Heart right ventricle (tissue), 16 donors: ENCODE data around the gene HEXD. TPM values are rescaled to one million over a fixed set of nuclear protein-coding genes. Genes with fewer than 3 reads are reported as not detected.

Experiments used
- ATAC-seq, 8 donors: fragments of 200-7000 bp; cut with Tn5 transposase; one replicate each; pipeline ENCODE4 v1.9.1; 2020; ENCODE audit warnings: mild to moderate bottlenecking in 8 of 8, moderate library complexity in 8 of 8, moderate number of reproducible peaks in 1 of 8
- DNase-seq, 2 donors: peaks; one replicate each; pipeline ENCODE4 v3.0.0-alpha.2; 2020
- H3K27ac ChIP-seq, 10 donors: fragments of 200-600 bp; sonication (generic) in 2 of 10; one replicate each; pipeline versions ENCODE4 v1.5.0 to v1.8.0; 2020 to 2022; ENCODE audit warnings: mild to moderate bottlenecking in 3 of 10
- H3K27me3 ChIP-seq, 7 donors: fragments of 200-600 bp; one replicate each; pipeline ENCODE4 v1.8.0; 2021 to 2022; ENCODE audit warnings: mild to moderate bottlenecking in 2 of 7
- H3K36me3 ChIP-seq, 9 donors: fragments of 200-600 bp; sonication (generic) in 1 of 9; one replicate each; pipeline versions ENCODE4 v1.5.0 to v1.8.0; 2020 to 2022; ENCODE audit warnings: mild to moderate bottlenecking in 2 of 9
- H3K4me1 ChIP-seq, 9 donors: fragments of 200-600 bp; sonication (generic) in 1 of 9; one replicate each; pipeline versions ENCODE4 v1.5.0 to v1.8.0; 2020 to 2022; ENCODE audit warnings: mild to moderate bottlenecking in 4 of 9
- H3K4me3 ChIP-seq, 10 donors: fragments of 200-600 bp; sonication (generic) in 2 of 10; one replicate each; pipeline versions ENCODE4 v1.5.0 to v1.8.0; 2020 to 2022; ENCODE audit warnings: mild to moderate bottlenecking in 7 of 10, moderate library complexity in 2 of 10
- H3K9me3 ChIP-seq, 11 donors: fragments of 200-600 bp in 10 of 11; sonication (generic) in 2 of 11; one replicate each; pipeline versions ENCODE4 v1.5.0 to v1.8.0; 2013 to 2022; ENCODE audit warnings: mild to moderate bottlenecking in 2 of 11, control low read depth in 1 of 11, moderate library complexity in 1 of 11
- WGBS, 2 donors: extraction: QIAGEN DNeasy Blood & Tissue Kit; methylation state at CpG; one replicate each; pipeline ENCODE4 v1.1.7; 2013; ENCODE audit warnings: inconsistent platforms in 1 of 2; 5-methylcytosine and 5-hydroxymethylcytosine counted together
- intact Hi-C, 10 donors: fragments of 100-400 bp; cut with DNase I; formaldehyde crosslinking; loops; one replicate each; pipeline versions ENCODE4 v1.11.1 to v1.14.2; 2022
- polyA plus RNA-seq, 2 donors: library from polyadenylated mRNA; stranded (reverse); fragments of 200-250 nt; gene quantifications; one replicate each; pipeline ENCODE4 v1.2.3, GENCODE V29; 2013
- total RNA-seq, 10 donors: library from RNA; stranded (reverse); fragmentation: NEBNext Ultra II Directional in 3 of 10; extraction: Animal tissue kit (Norgen Biotek cat#: 25700) in 3 of 10; gene quantifications; one replicate each; pipeline versions ENCODE4 v1.2.1 to v1.2.4, GENCODE V29; 2021 to 2023
- TF ChIP-seq, protein P1 (sequence below), 9 donors: fragments of 200-600 bp; sonication (generic) in 2 of 9; IDR thresholded peaks; one replicate each; pipeline versions ENCODE4 v1.5.0 to v1.8.0; 2021 to 2022; ENCODE audit warnings: antibody characterized with exemption in 9 of 9, mild to moderate bottlenecking in 5 of 9, moderate library complexity in 1 of 9
- donor health status: Arrhythmogenic right ventricular cardiomyopathy.
- donor health status: ischemic (EF 13 %, LVEDD 7.1; RV severe dilation, severe dysfunction).
- donor health status: healthy with polysubstance abuse.
- donor health status: DM: no; HTN: yes; CAD: no.
- donor health status: DM: no; HTN: no; CAD: no.
- donor health status: ischemic (EF 25% LVEDD 6.9; RV normal size, moderate dysfunction).
- donor health status: ischemic (EF 25% LVEDD 5.7; RV mildly dilated, moderate dysfunction).
- donor health status: healthy.
- donor health status: DM: yes; HTN: yes; CAD: no.
- donor health status: Ischemic cardiomyopathy.
- donor health status: ischemic (EF 35%, LVEDD 5.7; RV mildly dilated, moderate dysfunction).
- donor health status: nonischemic (EF 11% LVEDD 7.7; RV severe dilation, severe dysfunction).
- donor health status: DM: yes; HTN: yes; CAD: no.
- donor health status: PGD.
- donor health status: ischemic (EF 29% LVEDD 5.4; RV normal size, mild dysfunction).
- donor health status: nonischemic (EF 23%, LVEDD 6.1; RV moderate dilation, normal function).

Gene HEXD
- total and polyA plus RNA-seq, 12 donors: 9.4 to 53.3 (median 13.5) TPM

DNA sequence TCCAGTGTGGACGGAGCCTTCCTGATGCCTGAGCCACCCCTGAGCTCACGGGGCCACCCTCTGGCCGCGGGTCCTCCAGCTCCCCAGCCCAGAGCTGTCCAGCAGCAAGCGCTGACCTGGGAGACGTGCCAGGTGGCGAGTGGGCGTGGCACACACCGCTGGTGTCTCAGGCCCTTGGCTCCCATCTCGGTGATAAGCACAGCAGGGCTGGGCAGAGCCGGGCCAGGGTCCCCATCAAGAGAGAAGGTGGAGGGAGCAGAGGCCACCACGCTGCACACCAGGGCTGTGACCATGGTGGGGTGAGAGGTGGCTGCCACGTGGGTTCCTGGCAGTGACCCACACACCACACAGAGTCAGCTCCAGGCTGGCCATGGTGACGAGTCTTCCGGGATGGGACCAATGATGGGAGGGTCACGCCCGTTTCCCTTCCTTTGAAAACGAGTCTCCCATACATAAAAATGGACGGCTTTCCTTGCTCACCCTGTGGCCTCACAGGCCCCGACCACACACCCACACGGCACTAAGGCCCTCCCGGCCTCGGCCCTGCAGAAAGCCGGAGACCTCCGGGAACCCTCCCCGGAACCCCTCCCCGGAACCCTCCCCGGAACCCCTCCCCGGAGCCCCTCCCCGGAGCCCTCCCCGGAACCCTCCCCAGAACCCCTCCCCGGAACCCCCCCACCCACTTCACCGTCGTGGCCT is 29.8 kb upstream of the HEXD start:
- WGBS, 2 donors: 55 to 65% methylated on average over 32 to 34 of the region's 34 CpGs
- ATAC-seq: peak in 5 of 8 donors; percentile 11 to 41 (median 16)
- TF ChIP-seq, protein P1, sequence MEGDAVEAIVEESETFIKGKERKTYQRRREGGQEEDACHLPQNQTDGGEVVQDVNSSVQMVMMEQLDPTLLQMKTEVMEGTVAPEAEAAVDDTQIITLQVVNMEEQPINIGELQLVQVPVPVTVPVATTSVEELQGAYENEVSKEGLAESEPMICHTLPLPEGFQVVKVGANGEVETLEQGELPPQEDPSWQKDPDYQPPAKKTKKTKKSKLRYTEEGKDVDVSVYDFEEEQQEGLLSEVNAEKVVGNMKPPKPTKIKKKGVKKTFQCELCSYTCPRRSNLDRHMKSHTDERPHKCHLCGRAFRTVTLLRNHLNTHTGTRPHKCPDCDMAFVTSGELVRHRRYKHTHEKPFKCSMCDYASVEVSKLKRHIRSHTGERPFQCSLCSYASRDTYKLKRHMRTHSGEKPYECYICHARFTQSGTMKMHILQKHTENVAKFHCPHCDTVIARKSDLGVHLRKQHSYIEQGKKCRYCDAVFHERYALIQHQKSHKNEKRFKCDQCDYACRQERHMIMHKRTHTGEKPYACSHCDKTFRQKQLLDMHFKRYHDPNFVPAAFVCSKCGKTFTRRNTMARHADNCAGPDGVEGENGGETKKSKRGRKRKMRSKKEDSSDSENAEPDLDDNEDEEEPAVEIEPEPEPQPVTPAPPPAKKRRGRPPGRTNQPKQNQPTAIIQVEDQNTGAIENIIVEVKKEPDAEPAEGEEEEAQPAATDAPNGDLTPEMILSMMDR (IDR thresholded peaks at IDR 0.05): no peak

DNA sequence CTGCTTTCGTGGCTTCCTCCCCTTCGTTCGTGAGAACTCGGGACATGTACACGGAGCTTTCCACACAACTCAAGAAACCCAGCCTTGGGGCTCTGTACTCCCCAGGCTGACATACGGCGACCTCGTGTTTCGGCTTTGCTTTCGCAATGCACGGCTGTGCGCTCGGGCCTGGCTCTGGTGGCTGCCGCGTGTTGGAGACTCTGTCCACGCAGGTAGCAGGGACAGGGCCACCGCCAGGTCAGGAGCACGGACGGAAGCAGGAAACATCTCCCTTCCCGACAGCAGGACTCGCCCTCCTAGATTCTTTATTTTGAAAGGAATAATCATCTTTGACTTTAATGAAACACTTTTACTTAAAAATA is 29.2 kb upstream of the HEXD start:
- Histone ChIP-seq H3K4me1 (peaks cover 2 to 35% (median 13%) of the 10 kb centered on the region in 9 donors), H3K9me3 (no peaks in the 10 kb centered on the region), H3K27me3 (peaks cover 0 to 32% (median 9%) of the 10 kb centered on the region in 7 donors), H3K36me3 (peaks cover 0 to 28% (median 10%) of the 10 kb centered on the region in 9 donors), H3K4me3 (no peak overlapping the region), H3K27ac (no peak overlapping the region)
- 82 to 83% methylated on average over 21 of the region's 21 CpGs for WGBS, 2 donors
- TF ChIP-seq, protein P1 (IDR thresholded peaks at IDR 0.05): no peak
- intact Hi-C loops: no loop called here
- no peak for DNase-seq
- ATAC-seq: no peak

More for the DNA sequence above, 29.8 kb upstream of the HEXD start:
- no peak overlapping the region for H3K4me3 ChIP-seq
- H3K9me3 ChIP-seq: no peaks in the 10 kb centered on the region
- peaks cover 2 to 37% (median 13%) of the 10 kb centered on the region in 9 donors for H3K4me1 ChIP-seq
- peaks cover 0 to 24% (median 6%) of the 10 kb centered on the region in 9 donors for H3K36me3 ChIP-seq
- H3K27me3 ChIP-seq: peaks cover 0 to 38% (median 9%) of the 10 kb centered on the region in 7 donors
- intact Hi-C loops: no loop called here
- no peak overlapping the region for H3K27ac ChIP-seq
- DNase-seq: no peak

DNA sequence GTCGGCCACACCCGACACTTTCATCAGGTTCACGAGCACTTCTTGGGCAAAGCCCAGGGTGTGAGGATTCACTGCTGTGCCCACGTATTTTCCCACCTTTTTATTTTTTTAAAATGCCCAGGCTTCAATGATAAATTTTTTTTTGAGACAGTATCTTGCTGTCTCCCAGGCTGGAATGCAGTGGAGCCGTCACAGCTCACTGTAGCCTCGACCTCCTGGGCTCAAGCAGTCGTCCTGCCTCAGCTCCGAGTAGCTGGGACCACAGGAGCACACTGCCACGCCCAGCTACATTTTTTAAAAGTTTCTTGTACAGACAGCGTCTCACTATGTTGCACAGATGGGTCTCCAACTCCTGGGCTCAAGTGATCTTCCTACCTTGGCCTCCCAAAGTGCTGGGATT is 28.8 kb upstream of the HEXD start:
- 83 to 84% methylated on average over 10 of the region's 10 CpGs for WGBS, 2 donors
- TF ChIP-seq, protein P1 (IDR thresholded peaks at IDR 0.05): no peak
- no peak overlapping the region for H3K4me3 ChIP-seq
- ATAC-seq: no peak
- no peaks in the 10 kb centered on the region for H3K9me3 ChIP-seq
- peaks cover 2 to 30% (median 13%) of the 10 kb centered on the region in 9 donors for H3K4me1 ChIP-seq
- H3K36me3 ChIP-seq: peaks cover 0 to 33% (median 10%) of the 10 kb centered on the region in 9 donors
- intact Hi-C loops: no loop called here
- H3K27ac ChIP-seq: no peak overlapping the region
- no peak for DNase-seq
- H3K27me3 ChIP-seq: peaks cover 0 to 28% (median 9%) of the 10 kb centered on the region in 7 donors

DNA sequence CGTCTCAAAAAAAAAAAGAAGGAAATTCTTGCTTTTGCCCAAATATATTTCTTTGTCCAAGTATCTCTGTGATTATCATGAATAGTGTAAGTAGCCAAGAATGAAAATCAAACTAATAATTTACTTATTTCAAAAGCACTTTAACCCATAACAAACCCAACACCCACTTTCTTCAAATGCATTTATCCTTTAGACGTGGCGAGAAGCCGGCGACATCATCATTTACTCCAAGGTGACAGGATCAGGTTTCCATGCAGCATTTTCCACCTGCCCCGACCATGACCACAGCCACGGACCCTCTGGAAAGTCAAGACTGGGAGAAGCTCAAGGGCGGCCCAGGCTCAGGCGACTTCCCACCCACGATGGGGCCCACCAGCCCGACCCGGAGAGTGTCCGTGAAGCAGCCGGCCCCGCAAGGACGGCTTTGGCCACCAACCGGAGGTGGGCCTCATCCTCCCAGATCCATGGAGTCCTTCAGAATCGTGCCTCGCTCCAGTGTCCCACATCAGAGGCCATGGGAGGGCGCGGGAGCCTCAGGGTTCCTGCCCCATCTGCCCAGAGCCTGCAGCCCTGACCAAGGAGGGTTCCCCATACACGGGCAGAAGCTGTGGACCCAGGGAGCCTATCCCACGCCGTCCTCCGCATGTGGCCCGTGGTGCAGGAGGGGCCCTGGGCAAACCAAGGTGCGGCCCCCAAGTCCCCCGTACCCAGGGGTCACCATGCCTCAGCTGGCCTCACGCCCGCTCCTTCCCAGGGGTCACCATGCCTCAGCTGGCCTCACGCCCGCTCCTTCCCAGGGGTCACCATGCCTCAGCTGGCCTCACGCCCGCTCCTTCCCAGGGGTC is 27.9 kb upstream of the HEXD start:
- no peak for DNase-seq
- intact Hi-C loops: no loop called here
- Histone ChIP-seq H3K36me3 (peaks cover 0 to 36% (median 10%) of the 10 kb centered on the region in 9 donors), H3K9me3 (no peaks in the 10 kb centered on the region), H3K4me1 (peaks cover under 1 to 22% (median 5%) of the 10 kb centered on the region in 9 donors), H3K27me3 (peaks cover 0 to 19% (median 9%) of the 10 kb centered on the region in 7 donors), H3K4me3 (no peak overlapping the region), H3K27ac (no peak overlapping the region)
- no peak for ATAC-seq
- 96% methylated on average over 30 to 31 of the region's 34 CpGs for WGBS, 2 donors
- TF ChIP-seq, protein P1 (IDR thresholded peaks at IDR 0.05): no peak
